ENCODE results near the gene P4HB.

P4HB gene

DNA sequence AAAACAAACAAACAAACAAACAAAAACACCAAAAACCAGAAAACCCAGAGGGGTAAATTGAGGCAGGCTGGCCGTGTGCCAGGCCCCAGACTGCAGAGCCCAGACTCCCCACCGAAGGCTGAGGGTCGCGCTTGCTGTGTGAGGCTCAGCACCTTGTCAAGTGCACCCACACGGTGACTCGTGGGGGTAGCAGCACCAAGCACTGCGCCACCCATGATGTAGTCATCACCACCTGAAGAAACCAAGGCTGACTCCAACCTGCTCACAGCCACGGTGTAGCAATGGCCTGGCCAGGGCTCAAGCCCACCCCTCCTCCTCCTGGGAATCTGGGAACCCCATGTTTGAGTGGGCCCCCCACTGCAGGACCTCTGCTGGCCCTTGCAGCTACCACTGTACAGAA, 39.2 kb downstream of the P4HB start:
- Mint-ChIP-seq H3K4me1 (peaks cover 3% of the 10 kb centered on the region), H3K9me3 (no peaks in the 10 kb centered on the region), H3K4me3 (no peak overlapping the region), H3K27ac (no peak overlapping the region), H3K36me3 (no peaks in the 10 kb centered on the region), H3K27me3 (no peaks in the 10 kb centered on the region)

DNA sequence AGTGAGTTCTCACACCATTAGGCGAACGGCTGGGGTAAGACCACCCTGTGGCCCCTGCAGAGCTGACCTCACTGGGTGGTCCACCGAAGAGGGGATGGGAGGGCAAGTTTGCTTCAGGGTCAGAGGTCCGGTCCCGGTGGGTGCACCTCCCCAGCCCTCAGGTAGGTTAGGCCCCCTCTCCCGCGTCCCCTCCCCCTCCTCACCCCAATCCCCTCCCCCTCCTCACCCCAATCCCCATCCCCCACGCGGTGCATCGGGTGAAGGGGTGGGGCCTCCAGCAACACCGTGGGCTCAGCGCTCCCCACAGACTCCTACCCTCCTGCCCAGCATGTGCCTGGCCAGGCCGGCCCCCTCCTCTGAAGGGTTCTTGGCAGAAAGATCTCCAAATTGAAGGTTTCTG, 40.6 kb downstream of the P4HB start:
- Mint-ChIP-seq H3K27ac (no peak overlapping the region), H3K27me3 (no peaks in the 10 kb centered on the region), H3K4me3 (no peak overlapping the region), H3K4me1 (no peaks in the 10 kb centered on the region), H3K9me3 (no peaks in the 10 kb centered on the region), H3K36me3 (no peaks in the 10 kb centered on the region)

DNA sequence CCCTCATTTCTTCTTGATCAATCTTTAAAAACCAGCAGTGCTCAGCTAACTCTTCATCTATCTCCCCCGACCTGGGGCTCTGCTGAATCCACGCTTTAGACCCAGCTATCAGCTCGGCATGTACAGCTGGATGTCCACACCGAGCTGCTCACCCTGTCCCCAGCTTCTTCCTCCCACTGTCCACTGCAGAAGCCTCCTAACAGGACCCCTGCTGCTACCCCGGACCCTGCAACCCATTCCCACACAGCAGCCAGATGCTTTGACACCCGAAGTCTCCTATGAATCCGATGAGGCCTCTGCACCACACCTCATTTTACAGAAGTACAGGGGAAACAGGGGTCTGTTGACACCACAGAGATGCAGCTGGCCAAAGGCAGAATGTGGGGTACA, 42.6 kb downstream of the P4HB start:
- Mint-ChIP-seq H3K36me3 (no peaks in the 10 kb centered on the region), H3K4me3 (no peak overlapping the region), H3K27ac (peak overlapping the region; percentile 53), H3K4me1 (no peaks in the 10 kb centered on the region), H3K9me3 (no peaks in the 10 kb centered on the region), H3K27me3 (no peaks in the 10 kb centered on the region)

DNA sequence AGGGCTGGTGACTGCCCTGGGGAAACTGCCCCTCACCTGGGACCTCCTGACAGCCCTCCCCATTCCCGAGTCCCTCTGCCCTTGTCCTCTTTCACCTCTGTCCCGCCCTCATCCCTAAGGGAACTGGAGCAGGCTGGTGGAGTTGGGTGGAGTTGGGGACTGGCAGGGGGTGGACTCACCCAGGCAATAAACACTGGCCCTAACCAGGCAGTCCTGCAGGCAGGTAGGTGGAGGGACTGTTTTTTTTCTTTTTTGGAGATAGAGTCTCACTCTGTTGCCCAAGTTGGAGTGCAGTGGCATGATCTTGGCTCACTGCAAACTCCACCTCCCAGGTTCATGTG, 44.7 kb downstream of the P4HB start:
- Mint-ChIP-seq H3K36me3 (no peaks in the 10 kb centered on the region), H3K27ac (no peak overlapping the region), H3K27me3 (no peaks in the 10 kb centered on the region), H3K9me3 (no peaks in the 10 kb centered on the region), H3K4me1 (no peaks in the 10 kb centered on the region), H3K4me3 (no peak overlapping the region)

DNA sequence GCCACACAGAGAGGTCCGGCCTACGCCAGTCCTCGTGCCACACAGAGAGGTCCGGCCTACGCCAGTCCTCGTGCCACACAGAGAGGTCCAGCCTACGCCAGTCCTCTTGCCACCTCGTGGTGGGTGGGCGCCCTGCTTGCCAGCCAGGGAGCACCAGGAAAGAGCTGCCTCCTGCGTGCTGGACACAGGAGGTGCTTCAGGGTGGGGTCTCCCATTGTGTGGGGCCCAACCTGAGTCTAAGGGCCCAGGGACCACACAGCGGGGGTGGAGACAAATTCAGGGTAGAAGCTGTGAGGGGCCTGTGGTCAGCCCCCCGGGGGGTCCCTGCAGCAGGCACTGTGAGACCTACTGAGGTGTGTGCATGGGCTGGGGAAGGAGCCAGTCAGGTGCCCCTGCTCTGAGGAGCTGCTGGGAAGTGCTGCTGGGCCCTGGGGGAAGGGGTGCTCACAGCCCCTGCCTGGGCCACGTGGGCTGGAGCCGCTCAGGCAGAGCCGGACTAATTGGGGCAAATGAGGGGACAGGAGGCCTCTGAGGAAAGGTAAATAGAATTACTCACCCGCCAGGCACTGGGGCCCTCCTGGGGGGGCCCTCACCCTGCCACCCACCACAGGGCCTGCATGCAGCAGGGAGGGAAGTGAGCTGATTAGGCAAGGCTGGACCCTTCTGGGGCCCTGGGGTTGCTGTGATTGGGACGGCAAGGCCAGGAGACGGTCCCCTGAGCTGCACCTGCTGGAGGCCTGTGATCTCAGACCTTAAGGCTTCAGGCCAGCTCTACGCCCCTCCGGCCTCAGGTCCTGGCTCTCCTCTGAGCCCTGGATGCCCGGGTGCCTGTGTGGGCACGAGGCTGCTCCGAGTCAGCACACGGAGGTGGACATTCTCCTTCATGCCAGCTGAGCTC, 45.3 kb downstream of the P4HB start:
- Mint-ChIP-seq H3K4me3 (no peak overlapping the region), H3K27me3 (peaks cover 4% of the 10 kb centered on the region), H3K27ac (no peak overlapping the region), H3K4me1 (no peaks in the 10 kb centered on the region), H3K9me3 (no peaks in the 10 kb centered on the region), H3K36me3 (no peaks in the 10 kb centered on the region)

DNA sequence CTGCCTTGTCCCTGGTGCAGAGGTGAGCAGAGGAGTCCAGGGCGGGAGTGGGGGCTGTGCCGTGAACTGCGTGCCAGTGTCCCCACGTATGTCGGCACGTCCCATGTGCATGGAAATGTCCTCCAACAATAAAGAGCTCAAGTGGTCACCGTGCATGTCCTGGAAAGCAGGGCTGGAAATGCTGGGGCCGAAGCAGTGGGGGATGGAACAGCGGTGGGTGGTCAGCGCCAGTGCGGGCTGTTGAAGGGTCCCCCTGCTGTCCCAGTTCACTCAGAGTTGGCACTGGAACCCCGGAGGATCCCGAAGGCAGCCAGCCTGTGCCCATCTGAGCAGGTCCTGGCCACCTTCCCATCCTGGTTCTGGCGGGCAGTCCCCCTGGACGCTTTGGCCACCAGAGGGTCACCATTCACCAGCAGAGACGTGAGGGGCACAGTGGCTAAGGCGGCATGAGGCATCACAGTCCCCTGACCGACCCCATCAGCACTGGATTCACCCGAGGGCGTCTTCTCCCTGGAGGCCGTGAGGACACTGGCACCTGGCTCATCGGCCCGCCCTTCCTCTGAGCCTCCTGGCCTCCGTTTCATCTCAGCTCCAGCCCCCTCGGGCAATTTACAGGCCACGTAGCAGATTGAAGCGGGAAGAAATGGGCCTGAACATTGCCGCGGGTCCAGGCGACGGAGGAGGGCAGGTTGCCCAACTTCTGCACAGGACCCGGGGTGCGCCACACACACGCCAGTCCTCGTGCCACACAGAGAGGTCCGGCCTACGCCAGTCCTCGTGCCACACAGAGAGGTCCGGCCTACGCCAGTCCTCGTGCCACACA, 46.3 kb downstream of the P4HB start:
- peaks cover 10% of the 10 kb centered on the region for H3K27me3 Mint-ChIP-seq
- H3K36me3 Mint-ChIP-seq: no peaks in the 10 kb centered on the region
- H3K27ac Mint-ChIP-seq: no peak overlapping the region
- no peaks in the 10 kb centered on the region for H3K4me1 Mint-ChIP-seq
- no peak overlapping the region for H3K4me3 Mint-ChIP-seq
- no peaks in the 10 kb centered on the region for H3K9me3 Mint-ChIP-seq

DNA sequence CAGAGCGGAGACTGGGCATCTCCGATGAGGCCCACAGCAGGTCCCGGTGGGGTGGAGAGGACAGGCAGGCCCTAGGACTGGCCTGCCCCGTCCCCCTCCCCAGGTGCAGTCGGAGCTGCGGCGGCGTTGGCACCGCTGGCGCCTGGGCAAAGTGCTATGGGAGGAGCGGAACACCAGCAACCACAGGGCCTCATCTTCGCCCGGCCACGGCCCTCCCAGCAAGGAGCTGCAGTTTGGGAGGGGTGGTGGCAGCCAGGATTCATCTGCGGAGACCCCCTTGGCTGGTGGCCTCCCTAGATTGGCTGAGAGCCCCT, 47.0 kb downstream of the P4HB start:
- H3K9me3 Mint-ChIP-seq: no peaks in the 10 kb centered on the region
- H3K4me1 Mint-ChIP-seq: no peaks in the 10 kb centered on the region
- H3K36me3 Mint-ChIP-seq: no peaks in the 10 kb centered on the region
- H3K27me3 Mint-ChIP-seq: peaks cover 11% of the 10 kb centered on the region
- H3K4me3 Mint-ChIP-seq: no peak overlapping the region
- H3K27ac Mint-ChIP-seq: no peak overlapping the region

DNA sequence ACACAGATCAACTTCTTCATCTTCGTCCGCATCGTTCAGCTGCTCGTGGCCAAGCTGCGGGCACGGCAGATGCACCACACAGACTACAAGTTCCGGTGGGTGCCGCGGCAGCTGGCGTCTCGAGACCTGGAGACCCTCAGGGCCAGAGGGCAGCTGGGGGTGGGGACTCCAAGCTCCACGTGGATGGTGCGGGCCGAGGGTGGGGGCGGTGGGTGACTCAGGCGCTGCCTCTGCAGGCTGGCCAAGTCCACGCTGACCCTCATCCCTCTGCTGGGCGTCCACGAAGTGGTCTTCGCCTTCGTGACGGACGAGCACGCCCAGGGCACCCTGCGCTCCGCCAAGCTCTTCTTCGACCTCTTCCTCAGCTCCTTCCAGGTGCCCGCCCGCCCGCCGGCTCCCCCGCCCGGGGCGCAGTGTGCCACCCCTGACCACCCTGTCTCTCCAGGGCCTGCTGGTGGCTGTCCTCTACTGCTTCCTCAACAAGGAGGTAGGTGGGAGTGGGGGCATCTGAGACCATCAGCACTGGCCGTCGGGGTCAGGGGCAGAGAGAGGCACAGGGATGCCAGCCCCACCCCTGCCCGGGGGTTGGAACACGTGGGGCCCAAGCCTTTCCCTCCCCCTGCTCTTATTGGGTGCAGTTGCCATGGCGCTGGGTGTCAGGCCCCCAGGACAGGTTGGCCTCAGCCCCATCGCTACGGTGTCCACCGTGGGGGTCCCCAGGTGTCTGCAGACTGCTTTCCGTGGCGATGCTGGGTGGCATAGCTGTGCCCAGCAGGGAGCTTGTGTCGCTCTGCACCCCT, 47.6 kb downstream of the P4HB start:
- Mint-ChIP-seq H3K9me3 (no peaks in the 10 kb centered on the region), H3K36me3 (no peaks in the 10 kb centered on the region), H3K4me1 (no peaks in the 10 kb centered on the region), H3K4me3 (no peak overlapping the region), H3K27me3 (peaks cover 11% of the 10 kb centered on the region), H3K27ac (no peak overlapping the region)

DNA sequence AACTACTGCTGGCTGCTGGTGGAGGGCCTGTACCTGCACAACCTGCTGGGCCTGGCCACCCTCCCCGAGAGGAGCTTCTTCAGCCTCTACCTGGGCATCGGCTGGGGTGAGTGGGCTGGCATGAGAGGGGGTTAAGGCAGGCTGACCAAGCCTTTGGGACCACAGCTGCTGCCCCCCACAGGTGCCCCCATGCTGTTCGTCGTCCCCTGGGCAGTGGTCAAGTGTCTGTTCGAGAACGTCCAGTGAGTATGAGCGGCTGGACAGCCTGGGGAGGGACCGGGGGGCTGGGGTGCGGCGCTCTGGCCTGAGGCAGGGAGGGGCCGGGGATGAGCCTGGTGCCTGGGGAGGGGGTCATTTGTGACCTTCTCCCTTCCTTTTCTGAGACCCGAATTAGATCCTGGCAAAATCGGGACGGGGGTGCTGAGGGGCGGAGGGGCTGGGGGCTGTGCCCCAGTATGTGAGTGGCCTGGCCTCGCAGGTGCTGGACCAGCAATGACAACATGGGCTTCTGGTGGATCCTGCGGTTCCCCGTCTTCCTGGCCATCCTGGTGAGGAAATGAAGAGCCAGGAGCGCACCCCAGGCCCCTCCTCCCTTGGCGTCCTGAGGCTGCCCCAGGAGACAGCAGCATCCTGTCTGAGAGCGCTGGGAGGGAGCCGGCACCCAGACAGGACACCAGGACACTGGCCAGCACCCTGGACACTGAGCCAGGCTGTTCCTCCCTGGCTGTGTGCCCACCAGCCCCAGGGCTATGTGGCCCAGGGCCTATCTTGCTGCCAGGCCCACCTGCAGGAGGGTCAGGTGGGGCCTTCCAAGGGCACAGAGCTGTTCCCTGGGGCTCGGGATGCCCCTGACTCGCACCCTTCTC, 48.4 kb downstream of the P4HB start:
- H3K36me3 Mint-ChIP-seq: no peaks in the 10 kb centered on the region

DNA sequence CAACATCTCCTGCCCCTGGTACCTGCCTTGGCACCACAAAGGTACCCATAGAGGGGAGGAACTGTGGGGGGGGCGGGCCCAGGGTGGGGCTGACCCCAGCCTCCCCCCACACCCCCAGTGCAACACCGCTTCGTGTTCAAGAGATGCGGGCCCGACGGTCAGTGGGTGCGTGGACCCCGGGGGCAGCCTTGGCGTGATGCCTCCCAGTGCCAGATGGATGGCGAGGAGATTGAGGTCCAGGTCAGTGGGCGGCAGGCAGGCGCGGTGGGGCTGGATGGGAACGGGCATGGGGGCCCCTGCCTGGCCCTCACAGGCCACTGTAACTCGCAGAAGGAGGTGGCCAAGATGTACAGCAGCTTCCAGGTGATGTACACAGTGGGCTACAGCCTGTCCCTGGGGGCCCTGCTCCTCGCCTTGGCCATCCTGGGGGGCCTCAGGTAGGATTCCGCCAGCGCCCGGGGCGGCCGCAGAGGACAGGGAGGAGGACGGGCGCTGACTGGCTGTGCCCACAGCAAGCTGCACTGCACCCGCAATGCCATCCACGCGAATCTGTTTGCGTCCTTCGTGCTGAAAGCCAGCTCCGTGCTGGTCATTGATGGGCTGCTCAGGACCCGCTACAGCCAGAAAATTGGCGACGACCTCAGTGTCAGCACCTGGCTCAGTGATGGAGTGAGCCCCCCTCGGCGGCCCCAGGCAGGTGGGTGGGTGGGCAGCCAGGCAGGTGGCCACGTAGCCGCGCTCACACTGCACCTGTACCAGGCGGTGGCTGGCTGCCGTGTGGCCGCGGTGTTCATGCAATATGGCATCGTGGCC, 49.2 kb downstream of the P4HB start:
- no peak overlapping the region for H3K4me3 Mint-ChIP-seq
- no peak overlapping the region for H3K27ac Mint-ChIP-seq
- no peaks in the 10 kb centered on the region for H3K4me1 Mint-ChIP-seq
- no peaks in the 10 kb centered on the region for H3K9me3 Mint-ChIP-seq
- peaks cover 13% of the 10 kb centered on the region for H3K27me3 Mint-ChIP-seq
- no peaks in the 10 kb centered on the region for H3K36me3 Mint-ChIP-seq

More for the DNA sequence above, 48.4 kb downstream of the P4HB start:
- Mint-ChIP-seq H3K27me3 (peaks cover 12% of the 10 kb centered on the region), H3K4me1 (no peaks in the 10 kb centered on the region), H3K27ac (no peak overlapping the region), H3K4me3 (no peak overlapping the region), H3K9me3 (no peaks in the 10 kb centered on the region)

DNA sequence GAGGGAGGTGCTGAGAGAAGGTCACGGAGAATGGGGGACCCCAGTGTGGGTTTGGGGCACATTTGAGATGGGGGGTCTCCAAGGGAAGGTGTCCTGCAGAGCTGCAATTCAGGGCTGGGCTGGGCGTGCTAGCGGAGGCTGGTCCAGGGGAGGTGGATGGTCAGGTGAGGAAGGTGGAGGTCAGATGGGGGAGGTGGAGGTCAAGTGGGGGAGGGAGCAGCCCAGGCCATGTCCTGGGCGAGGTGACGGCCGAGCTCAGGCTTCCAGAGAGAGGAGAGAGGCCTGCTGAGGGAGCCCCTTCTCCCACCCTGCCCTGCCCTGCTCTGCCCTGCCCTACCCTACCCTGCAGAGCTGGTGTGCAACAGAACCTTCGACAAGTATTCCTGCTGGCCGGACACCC, 49.9 kb downstream of the P4HB start:
- H3K9me3 Mint-ChIP-seq: no peaks in the 10 kb centered on the region

DNA sequence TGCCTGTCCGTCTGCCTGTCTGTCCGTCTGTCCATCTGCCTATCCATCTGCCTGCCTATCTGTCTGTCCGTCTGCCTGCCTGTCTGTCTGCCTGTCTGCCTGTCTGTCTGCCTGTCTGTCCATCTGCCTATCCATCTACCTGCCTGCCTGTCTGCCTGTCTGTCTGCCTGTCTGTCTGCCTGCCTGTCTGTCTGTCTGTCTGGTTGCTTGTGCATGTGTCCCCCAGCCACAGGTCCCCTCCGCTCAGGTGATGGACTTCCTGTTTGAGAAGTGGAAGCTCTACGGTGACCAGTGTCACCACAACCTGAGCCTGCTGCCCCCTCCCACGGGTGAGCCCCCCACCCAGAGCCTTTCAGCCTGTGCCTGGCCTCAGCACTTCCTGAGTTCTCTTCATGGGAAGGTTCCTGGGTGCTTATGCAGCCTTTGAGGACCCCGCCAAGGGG, 50.8 kb downstream of the P4HB start:
- H3K27me3 Mint-ChIP-seq: peaks cover 14% of the 10 kb centered on the region
- no peaks in the 10 kb centered on the region for H3K9me3 Mint-ChIP-seq
- no peaks in the 10 kb centered on the region for H3K4me1 Mint-ChIP-seq
- H3K36me3 Mint-ChIP-seq: no peaks in the 10 kb centered on the region
- no peak overlapping the region for H3K27ac Mint-ChIP-seq
- no peak overlapping the region for H3K4me3 Mint-ChIP-seq

More for the DNA sequence above, 49.9 kb downstream of the P4HB start:
- Mint-ChIP-seq H3K4me1 (no peaks in the 10 kb centered on the region), H3K27me3 (peaks cover 14% of the 10 kb centered on the region), H3K27ac (no peak overlapping the region), H3K36me3 (no peaks in the 10 kb centered on the region), H3K4me3 (no peak overlapping the region)

DNA sequence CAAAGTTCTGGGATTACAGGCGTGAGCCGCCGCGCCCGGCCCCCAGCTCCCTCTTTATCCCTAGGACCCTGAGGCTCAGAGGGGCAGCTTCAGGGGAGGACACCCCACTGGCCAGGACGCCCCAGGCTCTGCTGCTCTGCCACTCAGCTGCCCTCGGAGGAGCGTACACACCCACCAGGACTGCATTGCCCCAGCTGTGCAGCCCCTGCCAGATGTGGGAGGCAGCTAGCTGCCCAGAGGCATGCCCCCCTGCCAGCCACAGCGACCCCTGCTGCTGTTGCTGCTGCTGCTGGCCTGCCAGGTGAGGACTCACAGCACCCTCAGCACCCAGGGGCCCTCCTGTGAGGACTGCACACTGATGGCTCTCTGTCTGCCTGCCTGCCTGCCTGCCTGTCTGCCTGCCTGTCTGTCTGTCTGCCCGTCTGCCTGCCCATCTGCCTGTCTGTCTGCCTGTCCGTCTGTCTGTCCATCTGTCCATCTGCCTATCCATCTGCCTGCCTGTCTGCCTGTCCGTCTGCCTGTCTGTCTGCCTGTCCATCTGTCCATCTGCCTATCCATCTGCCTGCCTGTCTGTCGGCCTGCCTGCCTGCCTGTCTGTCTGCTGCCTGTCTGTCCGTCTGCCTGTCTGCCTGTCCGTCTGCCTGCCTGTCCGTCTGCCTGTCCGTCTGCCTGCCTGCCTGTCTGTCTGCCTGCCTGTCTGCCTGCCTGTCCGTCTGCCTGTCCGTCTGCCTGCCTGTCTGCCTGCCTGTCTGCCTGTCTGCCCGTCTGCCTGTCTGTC, 51.4 kb downstream of the P4HB start:
- Mint-ChIP-seq H3K4me3 (no peak overlapping the region), H3K27me3 (peaks cover 14% of the 10 kb centered on the region), H3K9me3 (no peaks in the 10 kb centered on the region), H3K4me1 (no peaks in the 10 kb centered on the region), H3K36me3 (no peaks in the 10 kb centered on the region), H3K27ac (no peak overlapping the region)

DNA sequence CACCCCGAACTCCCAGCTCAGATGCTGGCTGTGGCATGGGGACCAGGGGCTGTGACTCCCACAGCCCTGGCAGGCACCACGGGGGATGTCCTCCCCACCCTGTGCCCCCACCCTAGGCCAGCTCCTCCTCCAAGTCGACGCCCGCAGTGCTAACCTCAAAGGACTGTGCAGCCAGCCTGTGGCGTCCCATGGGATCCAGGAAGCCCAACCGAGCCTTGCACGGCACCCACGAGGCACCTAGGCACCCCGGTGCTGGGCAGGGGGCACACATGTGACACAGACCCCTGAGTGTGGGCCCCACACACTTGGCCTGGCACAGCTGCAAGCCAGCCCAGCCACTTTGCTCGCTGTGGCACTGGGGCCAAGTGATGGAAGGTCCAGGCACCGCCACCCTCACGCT, 52.5 kb downstream of the P4HB start:
- Mint-ChIP-seq H3K4me1 (no peaks in the 10 kb centered on the region), H3K27ac (no peak overlapping the region), H3K9me3 (no peaks in the 10 kb centered on the region), H3K27me3 (peaks cover 19% of the 10 kb centered on the region), H3K4me3 (no peak overlapping the region), H3K36me3 (no peaks in the 10 kb centered on the region)

All from activated naive CD4-positive, alpha-beta T cell treated with anti-CD3 and anti-CD28 coated beads, Interleukin-2, amount 50 U/mL, for 24 hours (primary cell).